OCI-LY3 (cell line): Measurements from ENCODE around the gene JUP.

ENCODE experiments used
- H2AFZ ChIP-seq: fragments of 200-600, 300-600 bp; shearing (Covaris generic); 2 replicates; pipeline ENCODE4 v1.6.0; 2014; ENCODE audit warnings: antibody characterized with exemption, low read depth, low read length
- H3K27ac ChIP-seq: fragments of 200-600, 300-600 bp; sonication (generic); 2 replicates; pipeline ENCODE4 v1.5.1; 2014; ENCODE audit warnings: mild to moderate bottlenecking, low read length, moderate library complexity, mixed read lengths
- H3K27me3 ChIP-seq: fragments of 200-600, 300-600 bp; sonication (generic); 2 replicates; pipeline ENCODE4 v1.6.1; 2014; ENCODE audit warnings: low read depth, low read length, mixed read lengths
- H3K36me3 ChIP-seq: fragments of 200-600, 300-600 bp; sonication (generic); replicated peaks from 2 replicates; pipeline ENCODE3; 2014; ENCODE audit warnings: low read depth, low read length, mixed read lengths
- H3K4me1 ChIP-seq: fragments of 300-600, 200-600 bp; sonication (generic); 2 replicates; pipeline ENCODE4 v1.6.1; 2014; ENCODE audit warnings: low read length, mixed read lengths
- H3K4me2 ChIP-seq: fragments of 200-600, 300-600 bp; sonication (generic); 2 replicates; pipeline ENCODE4 v1.6.1; 2014; ENCODE audit warnings: low read length, mixed read lengths
- H3K4me3 ChIP-seq: fragments of 300-600, 200-600 bp; sonication (generic); 2 replicates; pipeline ENCODE4 v1.5.1; 2014; ENCODE audit warnings: antibody characterized with exemption, mild to moderate bottlenecking, low read length, moderate library complexity
- H3K79me2 ChIP-seq: fragments of 300-600, 200-600 bp; shearing (Covaris generic); 2 replicates; pipeline ENCODE4 v1.6.1; 2014; ENCODE audit warnings: mild to moderate bottlenecking, low read length, mixed read lengths
- H3K9ac ChIP-seq: fragments of 300-600, 200-600 bp; shearing (Covaris generic); 2 replicates; pipeline ENCODE4 v1.6.0; 2014; ENCODE audit warnings: mild to moderate bottlenecking, low read length, moderate library complexity
- H3K9me3 ChIP-seq: fragments of 200-600, 300-600 bp; shearing (Covaris generic); 2 replicates; pipeline ENCODE4 v1.6.1; 2014; ENCODE audit warnings: low read length, mixed read lengths; ENCODE audit not compliant: insufficient read depth
- H4K20me1 ChIP-seq: fragments of 200-600, 300-600 bp; sonication (generic); 2 replicates; pipeline ENCODE4 v1.6.1; 2016; ENCODE audit warnings: low read length, mixed read lengths; ENCODE audit not compliant: insufficient read depth
- EZH2phosphoT487 ChIP-seq: fragments of 200-600 bp; shearing (Covaris generic); IDR thresholded peaks from 2 replicates; pipeline ENCODE4 v1.6.1; 2018; ENCODE audit warnings: antibody characterized with exemption, mixed run types, low read depth
- TF ChIP-seq, protein P1 (sequence below): fragments of 200-600, 300-600 bp; sonication (generic); IDR thresholded peaks from 2 replicates; pipeline ENCODE4 v1.5.1; 2014; ENCODE audit warnings: antibody characterized with exemption, low read length, low read depth

JUP gene

GRCh38 chr17:41825175-41825845 is 38.8 kb upstream of the JUP start:
- H3K4me1 ChIP-seq = no peaks in the 10 kb centered on the region
- no peak overlapping the region for H3K4me2 ChIP-seq
- H3K9me3 ChIP-seq = no peaks in the 10 kb centered on the region
- no peaks in the 10 kb centered on the region for H4K20me1 ChIP-seq
- H3K36me3 ChIP-seq = peaks cover 19% of the 10 kb centered on the region
- TF ChIP-seq, protein P1, sequence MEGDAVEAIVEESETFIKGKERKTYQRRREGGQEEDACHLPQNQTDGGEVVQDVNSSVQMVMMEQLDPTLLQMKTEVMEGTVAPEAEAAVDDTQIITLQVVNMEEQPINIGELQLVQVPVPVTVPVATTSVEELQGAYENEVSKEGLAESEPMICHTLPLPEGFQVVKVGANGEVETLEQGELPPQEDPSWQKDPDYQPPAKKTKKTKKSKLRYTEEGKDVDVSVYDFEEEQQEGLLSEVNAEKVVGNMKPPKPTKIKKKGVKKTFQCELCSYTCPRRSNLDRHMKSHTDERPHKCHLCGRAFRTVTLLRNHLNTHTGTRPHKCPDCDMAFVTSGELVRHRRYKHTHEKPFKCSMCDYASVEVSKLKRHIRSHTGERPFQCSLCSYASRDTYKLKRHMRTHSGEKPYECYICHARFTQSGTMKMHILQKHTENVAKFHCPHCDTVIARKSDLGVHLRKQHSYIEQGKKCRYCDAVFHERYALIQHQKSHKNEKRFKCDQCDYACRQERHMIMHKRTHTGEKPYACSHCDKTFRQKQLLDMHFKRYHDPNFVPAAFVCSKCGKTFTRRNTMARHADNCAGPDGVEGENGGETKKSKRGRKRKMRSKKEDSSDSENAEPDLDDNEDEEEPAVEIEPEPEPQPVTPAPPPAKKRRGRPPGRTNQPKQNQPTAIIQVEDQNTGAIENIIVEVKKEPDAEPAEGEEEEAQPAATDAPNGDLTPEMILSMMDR = no peak
- TF ChIP-seq EZH2phosphoT487 = no peak
- no peaks in the 10 kb centered on the region for H3K79me2 ChIP-seq
- no peak overlapping the region for H2AFZ ChIP-seq
- no peak overlapping the region for H3K27ac ChIP-seq
- no peaks in the 10 kb centered on the region for H3K27me3 ChIP-seq
- H3K4me3 ChIP-seq = no peak overlapping the region
- H3K9ac ChIP-seq = no peak overlapping the region

DNA sequence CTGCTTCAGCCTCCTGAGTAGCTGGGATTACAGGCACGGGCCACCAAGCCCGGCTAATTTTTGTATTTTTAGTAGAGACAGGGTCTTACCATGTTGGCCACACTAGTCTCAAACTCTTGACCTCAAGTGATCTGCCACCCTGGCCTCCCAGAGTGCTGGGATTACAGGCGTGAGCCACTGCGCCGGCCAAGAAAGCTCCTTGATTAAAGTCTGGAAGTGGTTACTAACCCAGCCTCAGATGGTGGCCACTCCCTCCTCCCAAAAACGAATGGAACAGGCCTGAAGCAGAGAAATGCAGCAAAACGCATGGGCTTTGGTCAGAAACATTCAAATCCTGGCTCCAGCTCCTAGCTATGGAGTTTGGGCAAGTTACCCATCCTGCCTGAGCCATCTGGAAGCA is 37.6 kb upstream of the JUP start:
- no peak overlapping the region for H3K27ac ChIP-seq
- peaks cover 11% of the 10 kb centered on the region for H3K36me3 ChIP-seq
- TF ChIP-seq, protein P1 = no peak
- TF ChIP-seq EZH2phosphoT487 = no peak
- no peak overlapping the region for H3K4me3 ChIP-seq
- H3K4me2 ChIP-seq = no peak overlapping the region
- no peaks in the 10 kb centered on the region for H3K27me3 ChIP-seq
- H3K9ac ChIP-seq = no peak overlapping the region
- H2AFZ ChIP-seq = no peak overlapping the region
- peaks cover 10% of the 10 kb centered on the region for H3K4me1 ChIP-seq
- no peaks in the 10 kb centered on the region for H3K9me3 ChIP-seq
- H4K20me1 ChIP-seq = no peaks in the 10 kb centered on the region
- peaks cover 3% of the 10 kb centered on the region; the same call in 1 of the 2 replicates for H3K79me2 ChIP-seq

GRCh38 chr17:41823580-41823979 is 37.1 kb upstream of the JUP start:
- Histone ChIP-seq H3K36me3 (peaks cover 10% of the 10 kb centered on the region), H3K9me3 (no peaks in the 10 kb centered on the region), H3K79me2 (peaks cover 3% of the 10 kb centered on the region; the same call in 1 of the 2 replicates), H3K9ac (no peak overlapping the region), H3K27ac (no peak overlapping the region), H4K20me1 (no peaks in the 10 kb centered on the region), H3K27me3 (no peaks in the 10 kb centered on the region), H3K4me2 (no peak overlapping the region), H3K4me3 (no peak overlapping the region), H2AFZ (no peak overlapping the region), H3K4me1 (peaks cover 13% of the 10 kb centered on the region)
- TF ChIP-seq, protein P1 = no peak
- TF ChIP-seq EZH2phosphoT487 = no peak

DNA sequence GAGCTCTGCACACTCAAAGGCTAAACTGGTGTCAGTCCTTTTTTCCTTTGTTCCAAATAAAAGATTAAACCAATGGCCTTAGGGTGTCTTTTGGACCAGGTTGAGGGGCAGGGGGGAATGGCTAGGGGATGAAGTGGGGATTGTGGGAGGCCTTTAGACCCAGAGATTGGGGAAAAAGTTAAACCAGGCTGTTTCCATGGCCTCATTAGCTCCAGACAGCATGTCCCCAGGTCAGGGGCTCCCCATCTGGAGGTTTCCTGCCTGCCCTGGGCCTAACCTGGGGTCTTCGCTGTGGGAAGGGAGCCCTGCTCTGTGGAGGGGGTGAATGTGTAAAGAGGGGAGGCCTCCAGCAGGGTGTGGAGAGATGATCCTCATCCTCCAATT is 36.6 kb upstream of the JUP start:
- H3K4me1 ChIP-seq = peaks cover 17% of the 10 kb centered on the region
- no peak overlapping the region for H3K4me3 ChIP-seq
- no peak for TF ChIP-seq EZH2phosphoT487
- TF ChIP-seq, protein P1 = no peak
- peaks cover 8% of the 10 kb centered on the region for H3K36me3 ChIP-seq
- no peaks in the 10 kb centered on the region for H3K9me3 ChIP-seq
- no peak overlapping the region for H3K4me2 ChIP-seq
- H3K9ac ChIP-seq = no peak overlapping the region
- H2AFZ ChIP-seq = no peak overlapping the region
- no peak overlapping the region for H3K27ac ChIP-seq
- H4K20me1 ChIP-seq = no peaks in the 10 kb centered on the region
- peaks cover 3% of the 10 kb centered on the region; the same call in 1 of the 2 replicates for H3K79me2 ChIP-seq
- H3K27me3 ChIP-seq = no peaks in the 10 kb centered on the region
